ENCODE results near the gene PREX1. TPM values are rescaled to one million over a fixed set of nuclear protein-coding genes. Genes with fewer than 3 reads are reported as not detected.

PREX1 gene
- total RNA-seq, 1 donor = 57.4 TPM

GRCh38 chr20:48801197-48801596, 26.6 kb downstream of the PREX1 start:
- DNase-seq (ENCODE audit: low read depth) = no peak
- H3K4me3 ChIP-seq (ENCODE audit: low read depth, low read length) = no peak overlapping the region
- TF ChIP-seq CTCF (IDR thresholded peaks at IDR 0.05; ENCODE audit: insufficient read depth, low read depth, low read length) = no peak

GRCh38 chr20:48800177-48800576, 27.6 kb downstream of the PREX1 start:
- no peak for DNase-seq (ENCODE audit: low read depth)
- no peak for TF ChIP-seq CTCF (IDR thresholded peaks at IDR 0.05; ENCODE audit: insufficient read depth, low read depth, low read length)
- no peak overlapping the region for H3K4me3 ChIP-seq (ENCODE audit: low read depth, low read length)

GRCh38 chr20:48799328-48800105, 28.3 kb downstream of the PREX1 start:
- TF ChIP-seq CTCF (IDR thresholded peaks at IDR 0.05; ENCODE audit: insufficient read depth, low read depth, low read length) = no peak
- H3K4me3 ChIP-seq (ENCODE audit: low read depth, low read length) = no peak overlapping the region
- no peak for DNase-seq (ENCODE audit: low read depth)

- H3K4me3 ChIP-seq (ENCODE audit: low read depth, low read length) = no peak overlapping the region
- no peak for DNase-seq (ENCODE audit: low read depth)
- TF ChIP-seq CTCF (IDR thresholded peaks at IDR 0.05; ENCODE audit: insufficient read depth, low read depth, low read length) = no peak
Measured at GRCh38 chr20:48797850-48798747, 29.7 kb downstream of the PREX1 start.

GRCh38 chr20:48797275-48797825, 30.4 kb downstream of the PREX1 start:
- DNase-seq (ENCODE audit: low read depth) = no peak
- no peak overlapping the region for H3K4me3 ChIP-seq (ENCODE audit: low read depth, low read length)
- TF ChIP-seq CTCF (IDR thresholded peaks at IDR 0.05; ENCODE audit: insufficient read depth, low read depth, low read length) = no peak

- no peak for TF ChIP-seq CTCF (IDR thresholded peaks at IDR 0.05; ENCODE audit: insufficient read depth, low read depth, low read length)
- no peak overlapping the region for H3K4me3 ChIP-seq (ENCODE audit: low read depth, low read length)
- no peak for DNase-seq (ENCODE audit: low read depth)
Measured at GRCh38 chr20:48795732-48796131, 32.1 kb downstream of the PREX1 start.
